K562 (cell line): ENCODE data around the gene ZNF610. TPM values are rescaled to one million over a fixed set of nuclear protein-coding genes. Genes with fewer than 3 reads are reported as not detected.
A peak's percentile ranks its signal among the peaks of the same experiment; 100 is the strongest.

Experiments
- ATAC-seq: fragments of 200-7000 bp; cut with Tn5 transposase; 3 replicates; pipeline ENCODE4 v1.9.1; 2020; ENCODE audit warnings: moderate library complexity
- BruUV-seq: library from RNA; stranded (reverse); fragments of 400-500 nt; replicated peaks from 2 replicates; lab custom pipeline; 2021; lab: Mats Ljungman, UMichigan
- CTCF ChIA-PET: fragments of 300-600 bp; formaldehyde crosslinking; extraction: SDS; loops from one replicate; lab custom pipeline; 2021; ENCODE audit warnings: low intra/inter-chr PET ratio; lab: Yijun Ruan, JAX
- POLR2A ChIA-PET: fragments of 300-600, 350-650 bp; sonication (Branson Sonifier 250); formaldehyde crosslinking; extraction: SDS; loops from one replicate; lab custom pipeline; 2021; ENCODE audit warnings: antibody characterized with exemption, inconsistent platforms; lab: Yijun Ruan, JAX
- DNase-seq, 4 experiments: peaks; one replicate each; pipeline versions ENCODE4 v3.0.0 to v3.0.0-alpha.2; 2011 to 2018; ENCODE audit warnings: low spot score in 3 of 4, mixed read lengths in 3 of 4; ENCODE audit errors: extremely low read depth in 1 of 4
- FAIRE-seq: peaks from 2 replicates; lab custom pipeline; 2011; peaks lifted over from hg19 to GRCh38; lab: Jason Lieb, UNC
- H2AFZ ChIP-seq: 2 replicates; pipeline ENCODE4 v1.6.0; 2011; ENCODE audit warnings: low read depth, low read length, control low read depth, inconsistent platforms
- H3K27ac ChIP-seq: fragments of 200-600 bp; 3 replicates; pipeline ENCODE4 v1.8.0; 2011; ENCODE audit warnings: low read depth, mild to moderate bottlenecking, control low read depth, inconsistent platforms, low read length, moderate library complexity, mixed read lengths; ENCODE audit errors: extremely low read depth
- H3K27me3 ChIP-seq, 2 experiments: fragments of 300-600 bp in 1 of 2; 2 replicates in 1 of 2; 3 replicates in 1 of 2; pipeline versions ENCODE4 v1.6.0 to v1.8.0; 2011; ENCODE audit warnings: inconsistent platforms in 2 of 2, low read length in 2 of 2, mild to moderate bottlenecking in 1 of 2, mixed read lengths in 1 of 2, moderate library complexity in 1 of 2; ENCODE audit not compliant: control insufficient read depth in 2 of 2, insufficient read depth in 2 of 2
- H3K36me3 ChIP-seq: fragments of 300-600 bp; 3 replicates; pipeline ENCODE4 v1.8.0; 2011; ENCODE audit warnings: mild to moderate bottlenecking, low read length, inconsistent platforms; ENCODE audit not compliant: control insufficient read depth, insufficient read depth
- H3K4me1 ChIP-seq, 2 experiments: fragments of 200-600 bp in 1 of 2; replicated peaks in 1 of 2; 2 replicates in 1 of 2; 3 replicates in 1 of 2; pipeline versions ENCODE4 v1.5.1 to v1.8.0; 2011; ENCODE audit warnings: inconsistent platforms in 2 of 2, low read length in 2 of 2, mild to moderate bottlenecking in 1 of 2, mixed read lengths in 1 of 2, moderate library complexity in 1 of 2; ENCODE audit not compliant: control insufficient read depth in 2 of 2, insufficient read depth in 2 of 2
- H3K4me2 ChIP-seq: 2 replicates; pipeline ENCODE4 v1.6.1; 2011; ENCODE audit warnings: low read length, control low read depth, inconsistent platforms, mixed read lengths; ENCODE audit not compliant: insufficient read depth
- H3K4me3 ChIP-seq: fragments of 200-600 bp; sonication (generic), shearing (Covaris generic); 2 replicates; pipeline ENCODE4 v1.5.1; 2016; ENCODE audit warnings: control low read depth, inconsistent platforms
- H3K79me2 ChIP-seq: fragments of 200-600 bp; 3 replicates; pipeline ENCODE4 v1.8.0; 2011; ENCODE audit warnings: low read length, inconsistent platforms; ENCODE audit not compliant: control insufficient read depth, insufficient read depth
- H3K9ac ChIP-seq, 2 experiments: 2 replicates each; pipeline versions ENCODE4 v1.6.0 to v1.6.1; 2011; ENCODE audit warnings: low read depth in 2 of 2, low read length in 2 of 2, control low read depth in 1 of 2, inconsistent platforms in 1 of 2, mild to moderate bottlenecking in 1 of 2, mixed read lengths in 1 of 2; ENCODE audit not compliant: insufficient read depth in 1 of 2
- H3K9me1 ChIP-seq: one replicate; pipeline ENCODE4 v1.6.0; 2011; ENCODE audit warnings: inconsistent platforms, mild to moderate bottlenecking, low read length, moderate library complexity; ENCODE audit not compliant: control insufficient read depth, insufficient read depth
- H3K9me3 ChIP-seq: replicated peaks from 2 replicates; pipeline ENCODE4 v1.5.1; 2011; ENCODE audit warnings: low read depth, low read length, inconsistent platforms; ENCODE audit not compliant: control insufficient read depth, insufficient read depth
- H4K20me1 ChIP-seq: replicated peaks from 2 replicates; pipeline ENCODE4 v1.6.1; 2011; ENCODE audit warnings: low read length, inconsistent platforms, mixed read lengths; ENCODE audit not compliant: control insufficient read depth, insufficient read depth
- CBX8 ChIP-seq: fragments of 200-600 bp; sonication (generic); IDR thresholded peaks from 2 replicates; pipeline ENCODE4 v1.6.1; 2012; ENCODE audit warnings: borderline replicate concordance, mixed run types, low read depth, mild to moderate bottlenecking, moderate library complexity, mixed read lengths, low read length, control low read depth, inconsistent platforms; ENCODE audit not compliant: poor library complexity, severe bottlenecking; ENCODE audit errors: extremely low read depth
- NFIX ChIP-seq: fragments of 250-450 bp; sonication (Bioruptor Pico); IDR thresholded peaks from 2 replicates; pipeline ENCODE4 v1.4.0; 2020; ENCODE audit warnings: low read depth, mild to moderate bottlenecking, moderate library complexity
- PATZ1 ChIP-seq: fragments of 250-450 bp; sonication (Bioruptor Pico); IDR thresholded peaks from 2 replicates; pipeline ENCODE4 v1.5.0; 2020; ENCODE audit warnings: mild to moderate bottlenecking, borderline replicate concordance
- POLR2A ChIP-seq: fragments of 450-650 bp; conservative IDR thresholded peaks from 2 replicates; pipeline ENCODE4 v1.6.1; 2016
- TAL1 ChIP-seq: fragments of 450-650 bp; IDR thresholded peaks from 2 replicates; pipeline ENCODE4 v1.6.1; 2016; ENCODE audit warnings: mild to moderate bottlenecking
- TCF7 ChIP-seq: sonication (generic); IDR thresholded peaks from 2 replicates; pipeline ENCODE4 v1.6.1; 2016; ENCODE audit warnings: antibody characterized with exemption, borderline replicate concordance
- WGBS: fragments of 100-300 bp; shearing (Covaris generic); methylation state at CpG from one replicate; pipeline ENCODE4 v1.1.6; 2016; ENCODE audit warnings: low coverage, mixed read lengths; ENCODE audit not compliant: insufficient coverage; ENCODE audit errors: missing lambda C conversion rate; 5-methylcytosine and 5-hydroxymethylcytosine counted together
- in situ Hi-C: fragments of 300-500 bp; cut with MboI; formaldehyde crosslinking; loops from 4 replicates; pipeline ENCODE4 v1.15.0; 2018; ENCODE audit warnings: inconsistent platforms, mixed read lengths
- intact Hi-C: fragments of 100-400 bp; cut with micrococcal nuclease; formaldehyde crosslinking; loops from 2 replicates; pipeline ENCODE4 v1.14.2; 2022
- polyA plus RNA-seq, 8 experiments: library from polyadenylated mRNA; depleted of rRNA in 4 of 8; stranded (reverse) in 5 of 8; unstranded in 3 of 8; fragments of >200 nt; fragmentation: Nextera tagmentation in 2 of 8; fragmentation: Illumina TruSeq in 1 of 8; extraction: Ambion mirVana in 2 of 8; extraction: Trizol in 1 of 8; gene quantifications; 2 replicates each; pipeline versions ENCODE4 v1.2.1 to v1.2.3, GENCODE V29; 2011 to 2014; ENCODE audit warnings: inconsistent platforms in 1 of 8, missing spikeins in 1 of 8
- total RNA-seq, 7 experiments: library from RNA; depleted of rRNA in 6 of 7; stranded (reverse); fragments of >200 nt in 6 of 7; fragmentation: Illumina TruSeq in 2 of 7; extraction: Trizol in 2 of 7; gene quantifications; 2 replicates each; pipeline versions ENCODE4 v1.2.1 to v1.2.3, GENCODE V29; 2011 to 2021; ENCODE audit warnings: low replicate concordance in 1 of 7
- TF ChIP-seq, protein P1 (sequence below): fragments of 250-450 bp; sonication (Bioruptor Pico); IDR thresholded peaks from 2 replicates; pipeline ENCODE4 v1.4.0; 2020

The ZNF610 gene
- total and polyA plus RNA-seq, 9 of the 15 experiments (the other 6 are each of a cell fraction or from before 2014, with no cell fraction given), result not detected

- TF ChIP-seq, protein P1, sequence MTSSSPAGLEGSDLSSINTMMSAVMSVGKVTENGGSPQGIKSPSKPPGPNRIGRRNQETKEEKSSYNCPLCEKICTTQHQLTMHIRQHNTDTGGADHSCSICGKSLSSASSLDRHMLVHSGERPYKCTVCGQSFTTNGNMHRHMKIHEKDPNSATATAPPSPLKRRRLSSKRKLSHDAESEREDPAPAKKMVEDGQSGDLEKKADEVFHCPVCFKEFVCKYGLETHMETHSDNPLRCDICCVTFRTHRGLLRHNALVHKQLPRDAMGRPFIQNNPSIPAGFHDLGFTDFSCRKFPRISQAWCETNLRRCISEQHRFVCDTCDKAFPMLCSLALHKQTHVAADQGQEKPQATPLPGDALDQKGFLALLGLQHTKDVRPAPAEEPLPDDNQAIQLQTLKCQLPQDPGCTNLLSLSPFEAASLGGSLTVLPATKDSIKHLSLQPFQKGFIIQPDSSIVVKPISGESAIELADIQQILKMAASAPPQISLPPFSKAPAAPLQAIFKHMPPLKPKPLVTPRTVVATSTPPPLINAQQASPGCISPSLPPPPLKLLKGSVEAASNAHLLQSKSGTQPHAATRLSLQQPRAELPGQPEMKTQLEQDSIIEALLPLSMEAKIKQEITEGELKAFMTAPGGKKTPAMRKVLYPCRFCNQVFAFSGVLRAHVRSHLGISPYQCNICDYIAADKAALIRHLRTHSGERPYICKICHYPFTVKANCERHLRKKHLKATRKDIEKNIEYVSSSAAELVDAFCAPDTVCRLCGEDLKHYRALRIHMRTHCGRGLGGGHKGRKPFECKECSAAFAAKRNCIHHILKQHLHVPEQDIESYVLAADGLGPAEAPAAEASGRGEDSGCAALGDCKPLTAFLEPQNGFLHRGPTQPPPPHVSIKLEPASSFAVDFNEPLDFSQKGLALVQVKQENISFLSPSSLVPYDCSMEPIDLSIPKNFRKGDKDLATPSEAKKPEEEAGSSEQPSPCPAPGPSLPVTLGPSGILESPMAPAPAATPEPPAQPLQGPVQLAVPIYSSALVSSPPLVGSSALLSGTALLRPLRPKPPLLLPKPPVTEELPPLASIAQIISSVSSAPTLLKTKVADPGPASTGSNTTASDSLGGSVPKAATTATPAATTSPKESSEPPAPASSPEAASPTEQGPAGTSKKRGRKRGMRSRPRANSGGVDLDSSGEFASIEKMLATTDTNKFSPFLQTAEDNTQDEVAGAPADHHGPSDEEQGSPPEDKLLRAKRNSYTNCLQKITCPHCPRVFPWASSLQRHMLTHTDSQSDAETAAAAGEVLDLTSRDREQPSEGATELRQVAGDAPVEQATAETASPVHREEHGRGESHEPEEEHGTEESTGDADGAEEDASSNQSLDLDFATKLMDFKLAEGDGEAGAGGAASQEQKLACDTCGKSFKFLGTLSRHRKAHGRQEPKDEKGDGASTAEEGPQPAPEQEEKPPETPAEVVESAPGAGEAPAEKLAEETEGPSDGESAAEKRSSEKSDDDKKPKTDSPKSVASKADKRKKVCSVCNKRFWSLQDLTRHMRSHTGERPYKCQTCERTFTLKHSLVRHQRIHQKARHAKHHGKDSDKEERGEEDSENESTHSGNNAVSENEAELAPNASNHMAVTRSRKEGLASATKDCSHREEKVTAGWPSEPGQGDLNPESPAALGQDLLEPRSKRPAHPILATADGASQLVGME (CRISPR knock-in tag), result no peak
Observed at GRCh38 chr19:52369559-52370340, 33.7 kb downstream of the ZNF610 start, which contains the start of gene ZNF880 (continued).

DNA sequence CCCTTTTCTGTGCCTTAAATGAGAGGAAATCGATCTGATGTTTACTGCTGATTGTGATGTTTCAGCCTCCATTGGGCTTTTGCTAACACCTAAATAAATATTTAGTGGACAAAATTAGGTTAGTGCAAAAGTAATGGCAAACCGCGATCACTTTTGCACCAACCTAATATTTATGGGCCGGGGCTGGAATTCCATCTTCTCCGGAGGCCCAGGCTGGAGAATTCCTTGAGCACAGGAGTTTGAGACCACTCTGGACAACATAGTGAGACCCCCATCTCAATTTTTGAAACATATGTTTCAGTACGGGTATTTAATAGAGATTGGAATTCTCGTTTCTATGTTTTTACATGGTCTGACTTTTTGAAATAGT, 34.3 kb downstream of the ZNF610 start:
- peak overlapping the region; percentile 23 for H3K4me3 ChIP-seq
- in situ Hi-C loops, result no loop called here
- H3K27me3 ChIP-seq, result no peaks in the 10 kb centered on the region
- no peaks in the 10 kb centered on the region for H3K4me1 ChIP-seq
- no peaks in the 10 kb centered on the region for H4K20me1 ChIP-seq
- intact Hi-C loops, result no loop called here
- no peak overlapping the region for H3K27ac ChIP-seq
- no TSS peak for BruUV-seq
- FAIRE-seq (no peak), ATAC-seq (no peak), DNase-seq (no peak)
- H2AFZ ChIP-seq, result no peak overlapping the region
- H3K9me3 ChIP-seq, result no peaks in the 10 kb centered on the region; the same call in 1 of the 2 replicates
- no peaks in the 10 kb centered on the region for H3K36me3 ChIP-seq
- H3K9me1 ChIP-seq, result no peaks in the 10 kb centered on the region
- H3K9ac ChIP-seq, result no peak overlapping the region
- ChIA-PET POLR2A (no interaction called here), CTCF (no interaction called here)
- no peaks in the 10 kb centered on the region for H3K79me2 ChIP-seq
- 19% methylated on average over 7 of the region's 7 CpGs for WGBS
- H3K4me2 ChIP-seq, result no peak overlapping the region
- TF ChIP-seq POLR2A (no peak), CBX8 (no peak), TCF7 (no peak), TAL1 (no peak), PATZ1 (CRISPR knock-in tag) (no peak), NFIX (CRISPR knock-in tag) (no peak)
